Osteoblast (primary cell): ENCODE data around the gene CACNA2D3. TPM values are rescaled to one million over a fixed set of nuclear protein-coding genes. Genes with fewer than 3 reads are reported as not detected.

Source experiments
- DNase-seq: peaks from one replicate; pipeline ENCODE4 v3.0.0; 2011; ENCODE audit warnings: low spot score, mixed read lengths; ENCODE audit not compliant: insufficient read length; ENCODE audit errors: missing footprints
- H2AFZ ChIP-seq: 2 replicates; pipeline ENCODE4 v1.6.0; 2011; ENCODE audit warnings: mild to moderate bottlenecking, low read length
- H3K27ac ChIP-seq: 2 replicates; pipeline ENCODE4 v1.5.1; 2011; ENCODE audit warnings: mild to moderate bottlenecking, low read depth, low read length, moderate library complexity
- H3K27me3 ChIP-seq: 2 replicates; pipeline ENCODE4 v1.6.0; 2012; ENCODE audit warnings: mild to moderate bottlenecking, control low read depth, inconsistent platforms, low read length, moderate library complexity; ENCODE audit not compliant: insufficient read depth
- H3K36me3 ChIP-seq: 2 replicates; pipeline ENCODE4 v1.5.1; 2011; ENCODE audit warnings: mild to moderate bottlenecking, low read length, control low read depth, moderate library complexity; ENCODE audit not compliant: insufficient read depth
- H3K4me1 ChIP-seq: 2 replicates; pipeline ENCODE4 v1.5.1; 2011; ENCODE audit warnings: mild to moderate bottlenecking, low read length, control low read depth, moderate library complexity; ENCODE audit not compliant: insufficient read depth
- H3K4me2 ChIP-seq: 2 replicates; pipeline ENCODE4 v1.6.0; 2011; ENCODE audit warnings: mild to moderate bottlenecking, low read length; ENCODE audit not compliant: insufficient read depth
- H3K4me3 ChIP-seq: fragments of 200-600 bp; sonication (generic); 3 replicates; pipeline ENCODE4 v1.5.1; 2012; ENCODE audit warnings: mild to moderate bottlenecking, low read length, inconsistent platforms; ENCODE audit not compliant: insufficient read depth
- H3K79me2 ChIP-seq: 2 replicates; pipeline ENCODE4 v1.6.0; 2012; ENCODE audit warnings: mild to moderate bottlenecking, low read length, control low read depth, inconsistent platforms; ENCODE audit not compliant: insufficient read depth
- H3K9me3 ChIP-seq: 2 replicates; pipeline ENCODE4 v1.5.1; 2011; ENCODE audit warnings: low read depth, low read length, control low read depth
- H4K20me1 ChIP-seq: 2 replicates; pipeline ENCODE4 v1.6.0; 2012; ENCODE audit warnings: mild to moderate bottlenecking, low read length, control low read depth; ENCODE audit not compliant: insufficient read depth
- CTCF ChIP-seq: IDR thresholded peaks from 2 replicates; pipeline ENCODE4 v1.5.1; 2011; ENCODE audit warnings: mild to moderate bottlenecking, low read depth, low read length, moderate library complexity; ENCODE audit errors: extremely low read depth
- total RNA-seq: library from RNA; depleted of rRNA; stranded (reverse); fragments of >200 nt; gene quantifications from 2 replicates; pipeline ENCODE4 v1.2.3, GENCODE V29; 2012

CACNA2D3 gene
- total RNA-seq, 1 donor: 0.36 TPM

GRCh38 chr3:54641226-54642014, 519.1 kb downstream of the CACNA2D3 start:
- Histone ChIP-seq H3K4me3 (no peak overlapping the region), H2AFZ (no peak overlapping the region), H3K79me2 (no peaks in the 10 kb centered on the region), H3K4me1 (no peaks in the 10 kb centered on the region), H3K4me2 (no peak overlapping the region), H3K36me3 (no peaks in the 10 kb centered on the region), H3K27ac (no peak overlapping the region), H3K27me3 (no peaks in the 10 kb centered on the region), H4K20me1 (no peaks in the 10 kb centered on the region), H3K9me3 (no peaks in the 10 kb centered on the region)
- TF ChIP-seq CTCF: no peak
- DNase-seq: no peak

GRCh38 chr3:54642147-54642546, 519.8 kb downstream of the CACNA2D3 start:
- Histone ChIP-seq H3K4me2 (no peak overlapping the region), H3K4me3 (no peak overlapping the region), H2AFZ (no peak overlapping the region), H3K27ac (no peak overlapping the region), H4K20me1 (no peaks in the 10 kb centered on the region), H3K27me3 (no peaks in the 10 kb centered on the region), H3K9me3 (no peaks in the 10 kb centered on the region), H3K79me2 (no peaks in the 10 kb centered on the region), H3K4me1 (no peaks in the 10 kb centered on the region), H3K36me3 (no peaks in the 10 kb centered on the region)
- no peak for DNase-seq
- no peak for TF ChIP-seq CTCF

- TF ChIP-seq CTCF: no peak
- H3K36me3 ChIP-seq: no peaks in the 10 kb centered on the region
- DNase-seq: no peak
Observed at GRCh38 chr3:54647721-54648120, 525.4 kb downstream of the CACNA2D3 start.

GRCh38 chr3:54649551-54649950, 527.2 kb downstream of the CACNA2D3 start:
- Histone ChIP-seq H3K4me1 (no peaks in the 10 kb centered on the region), H4K20me1 (no peaks in the 10 kb centered on the region), H3K79me2 (no peaks in the 10 kb centered on the region), H3K27me3 (no peaks in the 10 kb centered on the region), H3K4me3 (no peak overlapping the region), H3K4me2 (no peak overlapping the region), H2AFZ (no peak overlapping the region), H3K9me3 (no peaks in the 10 kb centered on the region), H3K27ac (no peak overlapping the region), H3K36me3 (no peaks in the 10 kb centered on the region)
- DNase-seq: no peak
- no peak for TF ChIP-seq CTCF

More at GRCh38 chr3:54647721-54648120, 525.4 kb downstream of the CACNA2D3 start:
- H3K27ac ChIP-seq: no peak overlapping the region
- no peak overlapping the region for H3K4me2 ChIP-seq
- H3K4me1 ChIP-seq: no peaks in the 10 kb centered on the region
- no peaks in the 10 kb centered on the region for H4K20me1 ChIP-seq
- H3K4me3 ChIP-seq: no peak overlapping the region
- no peaks in the 10 kb centered on the region for H3K79me2 ChIP-seq
- H2AFZ ChIP-seq: no peak overlapping the region
- no peaks in the 10 kb centered on the region for H3K27me3 ChIP-seq
- no peaks in the 10 kb centered on the region for H3K9me3 ChIP-seq
